CD4-positive, alpha-beta memory T cell (primary cell): ENCODE data around the gene HS3ST5. TPM values are rescaled to one million over a fixed set of nuclear protein-coding genes. Genes with fewer than 3 reads are reported as not detected.
"Not testable (repeated sequence)": the region's sequence is repeated elsewhere in the genome, so short reads cannot be mapped to it uniquely, and the experiment has no call there.

ENCODE experiments used
- CTCF ChIA-PET: fragments of 350-600 bp; sonication (Branson Sonifier 250); formaldehyde crosslinking; loops from one replicate; lab custom pipeline; 2021; ENCODE audit warnings: inconsistent platforms; ENCODE audit not compliant: partially characterized antibody; lab: Charles Lee
- POLR2A ChIA-PET: fragments of 350-600 bp; sonication (Branson Sonifier 250); formaldehyde crosslinking; loops from one replicate; lab custom pipeline; 2021; ENCODE audit not compliant: partially characterized antibody; lab: Charles Lee
- DNase-seq, 5 donors: peaks; one replicate each; pipeline versions ENCODE4 v3.0.0 to v3.0.0-alpha.2; 2020 to 2022; ENCODE audit warnings: mixed read lengths in 1 of 5
- H3K27ac ChIP-seq: one replicate; pipeline ENCODE4 v1.7.0; 2013; ENCODE audit warnings: low read depth, low read length
- H3K27me3 ChIP-seq: 2 replicates; pipeline ENCODE4 v1.7.0; 2013; ENCODE audit warnings: mild to moderate bottlenecking, low read length, moderate library complexity; ENCODE audit not compliant: insufficient read depth
- H3K36me3 ChIP-seq: 2 replicates; pipeline ENCODE4 v1.7.0; 2013; ENCODE audit warnings: mild to moderate bottlenecking, low read length, moderate library complexity; ENCODE audit not compliant: insufficient read depth
- H3K4me1 ChIP-seq: 2 replicates; pipeline ENCODE4 v1.7.0; 2013; ENCODE audit warnings: mild to moderate bottlenecking, low read length, moderate library complexity; ENCODE audit not compliant: insufficient read depth
- H3K4me3 ChIP-seq, 2 donors: one replicate each; pipeline ENCODE4 v1.7.0; 2013; ENCODE audit warnings: low read length in 2 of 2, mild to moderate bottlenecking in 1 of 2
- H3K9me3 ChIP-seq, 2 donors: one replicate each; pipeline ENCODE4 v1.7.0; 2013; ENCODE audit warnings: low read length in 2 of 2, control low read depth in 1 of 2; ENCODE audit not compliant: control insufficient read depth in 1 of 2
- H3K27ac Mint-ChIP-seq, 7 donors: one replicate each; pipeline ENCODE4 v1.8.0; 2020 to 2021; ENCODE audit warnings: mixed read lengths in 7 of 7, mild to moderate bottlenecking in 6 of 7, inconsistent platforms in 3 of 7, moderate library complexity in 3 of 7
- H3K27me3 Mint-ChIP-seq, 2 donors: one replicate each; pipeline ENCODE4 v1.8.0; 2020 to 2021; ENCODE audit warnings: mixed read lengths in 2 of 2
- H3K36me3 Mint-ChIP-seq, 2 donors: one replicate each; pipeline ENCODE4 v1.8.0; 2020 to 2021; ENCODE audit warnings: mixed read lengths in 2 of 2, inconsistent platforms in 1 of 2, mild to moderate bottlenecking in 1 of 2
- H3K4me1 Mint-ChIP-seq, 4 donors: one replicate each; pipeline ENCODE4 v1.8.0; 2020 to 2021; ENCODE audit warnings: mixed read lengths in 4 of 4, mild to moderate bottlenecking in 1 of 4
- H3K4me3 Mint-ChIP-seq, 8 donors: one replicate each; pipeline ENCODE4 v1.8.0; 2020 to 2021; ENCODE audit warnings: mixed read lengths in 8 of 8, mild to moderate bottlenecking in 7 of 8, moderate library complexity in 6 of 8, inconsistent platforms in 3 of 8
- H3K9me3 Mint-ChIP-seq, 8 donors: one replicate each; pipeline ENCODE4 v1.8.0; 2020 to 2021; ENCODE audit warnings: mixed read lengths in 8 of 8, mild to moderate bottlenecking in 5 of 8, inconsistent platforms in 3 of 8, moderate library complexity in 1 of 8
- intact Hi-C: fragments of 100-400 bp; cut with micrococcal nuclease; formaldehyde crosslinking; loops from one replicate; pipeline ENCODE4 v1.15.1; 2023
- polyA plus RNA-seq, 2 donors: library from polyadenylated mRNA; unstranded; fragments of 300-500 nt; fragmentation: Illumina TruSeq; gene quantifications; one replicate each; pipeline ENCODE4 v1.2.3, GENCODE V29; 2021
- total RNA-seq, 2 experiments: library from RNA; stranded (reverse); gene quantifications; one replicate each; pipeline ENCODE4 v1.2.3, GENCODE V29; 2021

HS3ST5 gene
- total and polyA plus RNA-seq, 4 experiments from 2014 or later: not detected

GRCh38 chr6:114053791-114054190 is 289.0 kb downstream of the HS3ST5 start:
- Histone ChIP-seq H3K4me3 (no peak overlapping the region), H3K36me3 (no peaks in the 10 kb centered on the region), H3K27me3 (no peaks in the 10 kb centered on the region), H3K9me3 (no peaks in the 10 kb centered on the region), H3K27ac (no peak overlapping the region), H3K4me1 (no peaks in the 10 kb centered on the region)
- H3K27me3 Mint-ChIP-seq: peaks cover under 1 to 5% of the 10 kb centered on the region in 2 donors
- ChIA-PET POLR2A (no interaction called here), CTCF (interaction anchor here (1.1 kb wide), 1 partner anchor 73 kb away, joined by 3 read pairs; no protein-coding TSS in a partner anchor)
- no peaks in the 10 kb centered on the region for H3K36me3 Mint-ChIP-seq
- no peak for DNase-seq
- H3K9me3 Mint-ChIP-seq: no peaks in the 10 kb centered on the region
- no peak overlapping the region for H3K27ac Mint-ChIP-seq
- no peak overlapping the region for H3K4me3 Mint-ChIP-seq
- intact Hi-C loops: no loop called here
- H3K4me1 Mint-ChIP-seq: no peaks in the 10 kb centered on the region

GRCh38 chr6:114052141-114052540 is 290.7 kb downstream of the HS3ST5 start:
- CTCF ChIA-PET: interaction anchor here (0.7 kb wide), 1 partner anchor 21 kb away, joined by 3 read pairs; no protein-coding TSS in a partner anchor
- H3K27ac ChIP-seq: no peak overlapping the region
- POLR2A ChIA-PET: no interaction called here

DNA sequence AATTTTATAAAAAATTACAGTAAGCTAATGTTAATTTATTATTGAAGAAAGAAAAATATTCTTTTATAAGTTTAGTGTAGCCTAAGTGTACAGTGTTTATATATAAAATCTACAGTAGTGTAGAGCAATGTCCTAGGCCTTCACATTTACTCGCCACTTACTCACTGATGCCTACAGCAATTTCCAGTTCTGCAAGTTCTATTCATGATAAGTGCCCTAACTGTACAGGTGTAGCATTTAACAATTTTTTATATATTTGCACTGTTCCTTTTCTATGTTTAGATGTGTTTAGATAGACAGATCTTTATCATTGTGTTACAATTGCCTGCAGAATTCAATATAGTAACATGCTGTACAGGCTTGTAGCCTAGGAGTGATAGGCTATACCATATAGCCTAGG is 291.8 kb downstream of the HS3ST5 start:
- no peak overlapping the region for H3K4me3 ChIP-seq
- H3K27me3 ChIP-seq: no peaks in the 10 kb centered on the region
- POLR2A ChIA-PET: no interaction called here
- H3K4me1 ChIP-seq: no peaks in the 10 kb centered on the region
- Mint-ChIP-seq H3K27ac (no peak overlapping the region), H3K4me1 (no peaks in the 10 kb centered on the region), H3K27me3 (peaks cover 0 to 2% of the 10 kb centered on the region in 2 donors), H3K9me3 (peaks cover 0 to 3% (median 0%) of the 10 kb centered on the region in 8 donors), H3K4me3 (no peak overlapping the region), H3K36me3 (no peaks in the 10 kb centered on the region)
- no peaks in the 10 kb centered on the region for H3K36me3 ChIP-seq
- intact Hi-C loops: no loop called here
- H3K27ac ChIP-seq: no peak overlapping the region
- DNase-seq: no peak
- CTCF ChIA-PET: interaction anchor here (0.6 kb wide), 1 partner anchor 22 kb away, joined by 3 read pairs; no protein-coding TSS in a partner anchor
- H3K9me3 ChIP-seq: no peaks in the 10 kb centered on the region

More at GRCh38 chr6:114052141-114052540, 290.7 kb downstream of the HS3ST5 start:
- Mint-ChIP-seq H3K9me3 (peaks cover 0 to 3% (median 0%) of the 10 kb centered on the region in 8 donors), H3K27me3 (peaks cover 0 to 2% of the 10 kb centered on the region in 2 donors), H3K4me1 (no peaks in the 10 kb centered on the region), H3K36me3 (no peaks in the 10 kb centered on the region), H3K27ac (no peak overlapping the region), H3K4me3 (no peak overlapping the region)
- Histone ChIP-seq H3K4me1 (no peaks in the 10 kb centered on the region), H3K36me3 (no peaks in the 10 kb centered on the region), H3K27me3 (no peaks in the 10 kb centered on the region), H3K9me3 (no peaks in the 10 kb centered on the region), H3K4me3 (no peak overlapping the region)
- no peak for DNase-seq
- intact Hi-C loops: no loop called here

- peaks cover 0 to 2% of the 10 kb centered on the region in 2 donors for H3K27me3 Mint-ChIP-seq
- CTCF ChIA-PET: interaction anchor here (1.0 to 1.5 kb wide), 2 partner anchors 11 to 54 kb away, joined by 3 read pairs; no protein-coding TSS in a partner anchor
- peaks cover 0 to 3% (median 0%) of the 10 kb centered on the region in 8 donors for H3K9me3 Mint-ChIP-seq
Measured at GRCh38 chr6:114049367-114049966, 293.4 kb downstream of the HS3ST5 start.

DNA sequence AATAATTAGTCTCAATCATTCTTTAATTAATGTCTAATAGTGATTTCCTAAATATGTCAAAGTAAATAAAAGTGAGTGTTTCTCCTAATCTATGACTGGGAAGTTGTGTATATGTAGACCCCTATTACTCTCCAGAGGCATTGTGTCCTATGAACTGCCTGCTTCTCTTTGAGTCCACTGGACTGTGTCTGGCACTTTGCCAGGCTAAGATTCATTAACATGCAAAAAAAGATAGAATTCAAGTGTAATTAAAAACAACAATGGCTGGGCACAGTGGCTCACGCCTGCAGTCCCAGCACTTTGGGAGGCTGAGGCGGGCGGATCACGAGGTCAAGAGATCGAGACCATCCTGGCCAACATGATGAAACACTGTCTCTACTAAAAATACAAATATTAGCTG is 298.3 kb downstream of the HS3ST5 start:
- H3K4me1 ChIP-seq, H3K27me3 Mint-ChIP-seq, H3K27ac Mint-ChIP-seq, DNase-seq, H3K9me3 ChIP-seq, H3K27ac ChIP-seq, intact Hi-C loops, CTCF ChIA-PET, H3K27me3 ChIP-seq, POLR2A ChIA-PET, H3K9me3 Mint-ChIP-seq, H3K36me3 Mint-ChIP-seq, H3K4me1 Mint-ChIP-seq, H3K4me3 Mint-ChIP-seq, H3K4me3 ChIP-seq, H3K36me3 ChIP-seq: not testable (repeated sequence)

More at GRCh38 chr6:114049367-114049966, 293.4 kb downstream of the HS3ST5 start:
- no peaks in the 10 kb centered on the region for H3K36me3 ChIP-seq
- no peak overlapping the region for H3K27ac Mint-ChIP-seq
- no peaks in the 10 kb centered on the region for H3K9me3 ChIP-seq
- H3K4me1 ChIP-seq: no peaks in the 10 kb centered on the region
- intact Hi-C loops: no loop called here
- H3K4me1 Mint-ChIP-seq: no peaks in the 10 kb centered on the region
- H3K36me3 Mint-ChIP-seq: no peaks in the 10 kb centered on the region
- no peak overlapping the region for H3K4me3 Mint-ChIP-seq
- H3K4me3 ChIP-seq: no peak overlapping the region
- POLR2A ChIA-PET: no interaction called here
- DNase-seq: no peak
- H3K27me3 ChIP-seq: no peaks in the 10 kb centered on the region
- H3K27ac ChIP-seq: no peak overlapping the region

GRCh38 chr6:114042267-114043016 is 300.4 kb downstream of the HS3ST5 start:
- Histone ChIP-seq H3K4me3 (no peak overlapping the region), H3K9me3 (no peaks in the 10 kb centered on the region), H3K27me3 (no peaks in the 10 kb centered on the region), H3K4me1 (no peaks in the 10 kb centered on the region), H3K36me3 (no peaks in the 10 kb centered on the region), H3K27ac (no peak overlapping the region)
- ChIA-PET CTCF (no interaction called here), POLR2A (no interaction called here)
- Mint-ChIP-seq H3K4me1 (no peaks in the 10 kb centered on the region), H3K27me3 (peaks cover 0 to 2% of the 10 kb centered on the region in 2 donors), H3K27ac (no peak overlapping the region), H3K9me3 (no peaks in the 10 kb centered on the region), H3K36me3 (no peaks in the 10 kb centered on the region), H3K4me3 (no peak overlapping the region)
- no peak for DNase-seq
- intact Hi-C loops: no loop called here

DNA sequence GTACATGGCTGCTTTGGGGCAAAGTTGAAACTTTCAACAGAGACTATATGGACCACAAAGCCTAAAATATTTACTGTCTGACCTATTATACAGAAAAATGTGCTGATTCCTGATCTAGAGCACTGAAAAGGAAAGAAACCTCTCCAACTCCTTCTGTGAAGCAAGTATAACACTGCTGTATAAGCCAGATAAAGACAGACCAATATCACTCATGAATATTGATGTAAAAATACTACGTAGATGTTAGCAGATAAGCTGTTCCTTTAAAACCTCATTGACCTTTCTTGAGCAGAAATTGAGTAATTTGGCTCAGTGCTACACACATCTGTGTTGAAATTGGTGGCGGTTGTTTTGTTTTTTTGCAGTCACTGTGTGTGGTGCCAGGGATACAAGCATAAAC is 302.0 kb downstream of the HS3ST5 start:
- Histone ChIP-seq H3K27ac (no peak overlapping the region), H3K27me3 (no peaks in the 10 kb centered on the region), H3K4me3 (no peak overlapping the region), H3K36me3 (no peaks in the 10 kb centered on the region), H3K9me3 (no peaks in the 10 kb centered on the region), H3K4me1 (no peaks in the 10 kb centered on the region)
- ChIA-PET POLR2A (no interaction called here), CTCF (no interaction called here)
- intact Hi-C loops: no loop called here
- Mint-ChIP-seq H3K4me3 (no peak overlapping the region), H3K9me3 (no peaks in the 10 kb centered on the region), H3K4me1 (no peaks in the 10 kb centered on the region), H3K27me3 (peaks cover 2 to 3% of the 10 kb centered on the region in 2 donors), H3K36me3 (no peaks in the 10 kb centered on the region), H3K27ac (no peak overlapping the region)
- DNase-seq: no peak
